ENCODE results near the gene TMEM92.

TMEM92 gene

DNA sequence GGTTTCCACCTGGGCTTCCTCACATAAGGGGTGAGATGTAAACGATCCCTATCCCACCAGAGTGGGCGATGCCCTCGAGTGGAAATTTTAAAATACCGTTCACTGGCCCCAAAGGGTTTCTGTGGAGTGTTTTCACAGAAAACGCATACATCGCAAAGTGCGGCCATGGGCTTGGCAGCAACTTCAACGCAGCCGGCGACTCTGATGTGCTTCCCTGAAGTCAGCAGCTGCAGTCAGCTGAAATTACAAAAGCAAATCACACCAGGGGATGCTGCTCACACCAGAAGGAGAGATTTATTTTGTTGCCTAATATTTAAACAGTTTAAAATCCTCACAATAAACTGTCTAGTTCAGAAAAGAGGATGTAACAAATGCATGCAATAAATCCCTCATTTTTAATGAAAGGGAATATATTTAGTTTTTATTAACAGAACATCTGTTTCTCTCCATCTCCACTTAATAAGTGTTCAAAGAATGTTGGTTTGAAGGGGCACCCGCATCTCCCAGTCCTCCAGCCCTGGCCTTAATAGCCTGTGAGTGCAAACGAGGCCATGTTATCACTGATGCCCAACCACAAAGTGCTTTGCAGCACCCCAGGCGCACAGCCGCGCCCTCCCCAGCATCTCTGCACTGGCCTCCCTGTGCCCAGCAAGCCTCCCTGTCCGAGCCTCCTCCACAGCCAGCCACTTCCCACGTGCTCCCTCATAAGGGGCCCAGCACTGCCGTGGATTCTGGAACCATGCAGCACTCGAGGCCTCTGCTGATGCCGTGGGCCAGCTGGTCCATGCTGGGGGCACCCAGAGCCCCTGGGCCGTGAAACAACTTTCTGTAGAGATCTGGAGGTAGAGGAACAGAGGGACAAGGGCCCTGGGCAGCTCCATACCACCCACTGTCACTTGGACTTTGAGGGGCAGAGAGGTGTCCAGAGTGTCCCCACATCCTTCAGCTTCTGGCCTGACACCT is 54.4 kb downstream of the TMEM92 start:
- DNase-seq (ENCODE audit: low read depth): no peak

DNA sequence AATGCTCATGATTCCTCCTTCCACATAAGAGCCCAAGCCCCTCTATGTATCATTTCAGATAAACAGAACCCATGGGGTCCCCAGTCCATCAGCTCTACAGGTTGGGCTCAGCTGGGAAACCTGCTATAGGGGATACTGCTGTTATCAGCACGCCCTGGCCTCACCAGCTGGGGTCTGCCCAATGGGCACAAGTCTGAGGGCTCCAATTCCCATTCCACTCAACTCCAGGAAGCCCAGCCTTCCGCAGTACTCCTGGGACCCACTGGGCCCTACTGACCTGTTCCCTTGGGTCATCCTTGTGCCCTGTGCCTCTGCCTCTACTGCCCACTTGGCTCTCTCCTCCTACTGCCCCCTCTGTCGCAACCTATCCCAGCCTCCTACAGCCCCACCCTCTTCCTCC is 55.5 kb downstream of the TMEM92 start:
- DNase-seq (ENCODE audit: low read depth): no peak

DNA sequence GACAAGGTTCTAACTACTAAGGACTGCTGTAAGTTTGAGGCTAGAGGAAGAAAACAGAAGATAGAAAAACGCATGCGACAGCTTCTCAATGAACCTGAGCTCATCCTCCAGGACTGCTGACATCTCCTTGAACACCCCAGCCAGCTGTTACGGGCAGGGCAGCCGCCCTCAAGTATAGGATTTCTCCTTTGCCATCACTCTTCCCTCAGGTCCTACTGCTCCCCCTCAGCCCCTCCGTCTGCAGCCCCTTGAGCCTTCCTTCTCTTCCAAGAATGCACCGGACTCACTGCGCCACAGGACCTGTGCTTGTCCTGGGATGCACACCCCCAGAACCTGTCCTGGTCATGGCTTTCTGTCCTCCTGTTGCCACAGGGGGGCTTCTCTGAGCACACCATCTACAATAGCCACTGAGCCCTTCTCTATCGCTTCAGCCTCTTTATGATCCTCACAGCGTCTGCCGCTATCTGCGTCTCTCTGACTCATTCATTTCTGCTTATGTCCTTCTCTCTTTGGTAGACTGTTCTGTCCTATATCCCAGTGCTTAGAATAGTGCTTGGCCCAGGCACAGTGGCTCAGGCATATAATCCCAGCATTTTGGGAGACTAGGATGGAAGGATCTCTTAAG is 56.0 kb downstream of the TMEM92 start:
- peak; percentile 41 for DNase-seq (ENCODE audit: low read depth)

Data from amniotic epithelial cell (primary cell).